PFSK-1 (cell line): ENCODE data around the gene ATP2A2.

ENCODE experiments used
- FOXP2 ChIP-seq: optimal IDR thresholded peaks from 2 replicates; pipeline ENCODE3; 2011; ENCODE audit warnings: borderline replicate concordance, control low read depth, inconsistent platforms; ENCODE audit not compliant: insufficient read depth; ENCODE audit errors: extremely low read length, extremely low read depth
- POLR2AphosphoS5 ChIP-seq: IDR thresholded peaks from 2 replicates; pipeline ENCODE4 v1.6.1; 2012; ENCODE audit warnings: low read depth, mild to moderate bottlenecking, control low read depth, low read length, moderate library complexity
- SIN3A ChIP-seq: IDR thresholded peaks from 2 replicates; pipeline ENCODE4 v1.6.1; 2012; ENCODE audit warnings: mild to moderate bottlenecking, low read length, moderate library complexity, borderline replicate concordance; ENCODE audit not compliant: insufficient read depth
- TAF1 ChIP-seq: IDR thresholded peaks from 2 replicates; pipeline ENCODE4 v1.6.1; 2012; ENCODE audit warnings: low read length, control low read depth, borderline replicate concordance; ENCODE audit not compliant: insufficient read depth
- TF ChIP-seq, protein P1 (sequence below), 2 experiments: IDR thresholded peaks; 2 replicates each; pipeline versions ENCODE4 v1.6.1 to v1.8.0; 2011 to 2012; ENCODE audit warnings: low read depth in 2 of 2, low read length in 2 of 2, control low read depth in 1 of 2, inconsistent platforms in 1 of 2, mild to moderate bottlenecking in 1 of 2, moderate library complexity in 1 of 2; ENCODE audit not compliant: insufficient read depth in 1 of 2

Gene ATP2A2

DNA sequence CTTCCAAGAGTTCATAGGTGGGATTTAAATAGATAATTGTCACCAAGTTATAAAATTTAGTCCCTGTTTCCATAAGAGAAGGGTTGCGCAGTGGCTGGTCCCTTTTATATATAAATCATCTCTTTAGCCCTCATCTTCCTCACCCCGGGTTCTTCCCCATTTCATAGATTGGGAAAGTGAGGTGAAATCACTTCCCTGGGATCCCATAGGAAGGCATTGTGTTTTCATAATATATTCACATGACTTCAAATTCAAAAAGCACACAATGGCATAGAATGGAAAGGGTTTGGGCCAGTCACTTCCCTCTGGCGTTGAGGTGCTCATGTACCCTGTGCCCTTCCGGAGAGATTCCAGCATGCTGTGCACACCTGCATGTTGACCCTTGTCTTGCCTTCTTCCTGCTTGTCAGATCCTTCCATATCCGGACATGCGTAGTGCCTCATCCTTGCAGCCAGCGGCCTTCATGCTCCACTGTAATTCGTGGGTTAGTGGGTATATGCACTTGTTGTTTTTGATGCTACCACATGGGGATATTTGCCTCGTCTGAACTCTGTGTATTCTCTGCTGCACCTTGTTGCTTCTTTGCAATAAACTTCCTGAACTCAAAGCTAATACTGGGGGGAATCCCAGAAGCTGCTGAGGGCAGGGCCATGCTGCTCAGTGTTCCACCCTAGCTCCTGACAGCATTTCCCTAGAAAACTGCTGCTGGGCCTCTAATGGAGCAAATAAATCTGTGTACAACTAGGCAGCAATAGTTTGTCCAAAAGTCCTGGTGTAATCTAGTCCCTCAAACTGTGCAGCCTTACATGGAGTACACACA lies 62.9 kb downstream of the ATP2A2 start:
- no peak for TF ChIP-seq FOXP2
- no peak for TF ChIP-seq TAF1
- TF ChIP-seq, protein P1, sequence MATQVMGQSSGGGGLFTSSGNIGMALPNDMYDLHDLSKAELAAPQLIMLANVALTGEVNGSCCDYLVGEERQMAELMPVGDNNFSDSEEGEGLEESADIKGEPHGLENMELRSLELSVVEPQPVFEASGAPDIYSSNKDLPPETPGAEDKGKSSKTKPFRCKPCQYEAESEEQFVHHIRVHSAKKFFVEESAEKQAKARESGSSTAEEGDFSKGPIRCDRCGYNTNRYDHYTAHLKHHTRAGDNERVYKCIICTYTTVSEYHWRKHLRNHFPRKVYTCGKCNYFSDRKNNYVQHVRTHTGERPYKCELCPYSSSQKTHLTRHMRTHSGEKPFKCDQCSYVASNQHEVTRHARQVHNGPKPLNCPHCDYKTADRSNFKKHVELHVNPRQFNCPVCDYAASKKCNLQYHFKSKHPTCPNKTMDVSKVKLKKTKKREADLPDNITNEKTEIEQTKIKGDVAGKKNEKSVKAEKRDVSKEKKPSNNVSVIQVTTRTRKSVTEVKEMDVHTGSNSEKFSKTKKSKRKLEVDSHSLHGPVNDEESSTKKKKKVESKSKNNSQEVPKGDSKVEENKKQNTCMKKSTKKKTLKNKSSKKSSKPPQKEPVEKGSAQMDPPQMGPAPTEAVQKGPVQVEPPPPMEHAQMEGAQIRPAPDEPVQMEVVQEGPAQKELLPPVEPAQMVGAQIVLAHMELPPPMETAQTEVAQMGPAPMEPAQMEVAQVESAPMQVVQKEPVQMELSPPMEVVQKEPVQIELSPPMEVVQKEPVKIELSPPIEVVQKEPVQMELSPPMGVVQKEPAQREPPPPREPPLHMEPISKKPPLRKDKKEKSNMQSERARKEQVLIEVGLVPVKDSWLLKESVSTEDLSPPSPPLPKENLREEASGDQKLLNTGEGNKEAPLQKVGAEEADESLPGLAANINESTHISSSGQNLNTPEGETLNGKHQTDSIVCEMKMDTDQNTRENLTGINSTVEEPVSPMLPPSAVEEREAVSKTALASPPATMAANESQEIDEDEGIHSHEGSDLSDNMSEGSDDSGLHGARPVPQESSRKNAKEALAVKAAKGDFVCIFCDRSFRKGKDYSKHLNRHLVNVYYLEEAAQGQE (IDR thresholded peaks at IDR 0.05; ENCODE audit: insufficient read depth in 1 of 2, low read depth in 2 of 2, low read length in 2 of 2), result no peak
- no peak for TF ChIP-seq POLR2AphosphoS5
- TF ChIP-seq SIN3A, result no peak

DNA sequence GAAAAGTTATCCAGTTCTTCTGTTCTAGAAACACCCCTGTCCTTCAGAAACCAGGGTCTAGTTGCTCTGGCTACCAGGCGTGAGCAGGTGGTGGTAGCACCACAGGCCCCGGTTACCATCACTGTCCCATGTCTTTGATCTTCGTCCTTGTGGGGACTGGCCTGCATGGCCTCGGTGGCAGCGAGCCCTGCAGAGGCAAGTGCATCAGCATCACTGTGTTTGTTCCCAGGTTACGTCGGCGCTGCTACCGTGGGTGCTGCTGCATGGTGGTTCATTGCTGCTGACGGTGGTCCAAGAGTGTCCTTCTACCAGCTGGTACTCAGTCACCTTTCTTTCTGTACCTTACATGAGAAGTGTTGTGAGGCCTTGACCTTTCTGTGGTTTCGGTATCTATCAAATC lies 63.6 kb downstream of the ATP2A2 start:
- TF ChIP-seq FOXP2 (no peak), POLR2AphosphoS5 (no peak), TAF1 (no peak), SIN3A (no peak)
- TF ChIP-seq, protein P1 (IDR thresholded peaks at IDR 0.05; ENCODE audit: insufficient read depth in 1 of 2, low read depth in 2 of 2, low read length in 2 of 2), result no peak

DNA sequence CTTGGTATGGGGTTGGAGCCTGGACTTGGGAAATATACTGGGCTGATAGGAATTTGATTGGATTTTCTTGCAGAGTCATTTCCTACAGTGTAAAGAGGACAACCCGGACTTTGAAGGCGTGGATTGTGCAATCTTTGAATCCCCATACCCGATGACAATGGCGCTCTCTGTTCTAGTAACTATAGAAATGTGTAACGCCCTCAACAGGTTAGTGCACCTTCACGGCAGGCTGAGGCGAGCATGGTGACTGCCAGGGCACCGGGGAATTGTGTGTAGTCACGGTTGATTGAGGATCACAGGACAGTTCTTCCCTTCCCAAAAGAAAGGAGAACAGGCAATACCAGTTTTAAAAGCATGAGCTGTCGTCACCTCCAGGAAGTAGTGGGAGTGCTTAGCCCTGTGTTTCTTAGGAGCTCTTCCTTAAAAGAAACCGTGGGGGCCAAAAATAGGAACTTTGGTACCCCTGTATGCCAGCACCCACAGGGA lies 64.2 kb downstream of the ATP2A2 start:
- TF ChIP-seq POLR2AphosphoS5 (no peak), FOXP2 (no peak), TAF1 (no peak), SIN3A (no peak)
- TF ChIP-seq, protein P1 (IDR thresholded peaks at IDR 0.05; ENCODE audit: insufficient read depth in 1 of 2, low read depth in 2 of 2, low read length in 2 of 2), result no peak

DNA sequence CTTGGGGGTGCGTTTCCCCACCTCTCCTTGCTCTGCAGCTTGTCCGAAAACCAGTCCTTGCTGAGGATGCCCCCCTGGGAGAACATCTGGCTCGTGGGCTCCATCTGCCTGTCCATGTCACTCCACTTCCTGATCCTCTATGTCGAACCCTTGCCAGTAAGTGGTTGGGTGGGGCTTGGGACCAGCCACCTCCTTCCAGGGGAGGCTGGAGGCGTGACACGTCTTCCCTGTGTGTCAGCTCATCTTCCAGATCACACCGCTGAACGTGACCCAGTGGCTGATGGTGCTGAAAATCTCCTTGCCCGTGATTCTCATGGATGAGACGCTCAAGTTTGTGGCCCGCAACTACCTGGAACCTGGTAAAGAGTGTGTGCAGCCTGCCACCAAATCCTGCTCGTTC lies 64.9 kb downstream of the ATP2A2 start:
- TF ChIP-seq TAF1 (no peak), FOXP2 (no peak)

DNA sequence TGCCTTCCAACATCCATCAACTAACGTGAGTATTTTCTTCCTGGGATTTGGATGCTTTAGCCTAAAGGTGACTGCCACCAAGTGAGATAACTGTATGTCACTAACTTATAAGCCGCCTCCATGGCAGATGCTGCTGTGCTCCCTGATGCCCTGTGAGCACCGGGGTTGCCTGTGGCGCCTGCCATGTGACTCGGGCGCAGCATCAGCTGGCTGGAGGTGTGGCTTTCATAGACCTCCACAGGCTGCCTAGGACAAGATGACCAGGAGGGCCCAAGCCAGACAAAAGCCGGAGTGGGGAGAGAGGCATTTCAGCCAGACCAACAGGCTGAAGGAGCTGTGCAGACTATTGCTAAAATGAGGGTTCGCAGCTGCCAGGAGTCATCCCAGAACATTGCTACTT lies 66.7 kb downstream of the ATP2A2 start:
- TF ChIP-seq FOXP2 (no peak), TAF1 (no peak), POLR2AphosphoS5 (no peak), SIN3A (no peak)
- TF ChIP-seq, protein P1 (IDR thresholded peaks at IDR 0.05; ENCODE audit: insufficient read depth in 1 of 2, low read depth in 2 of 2, low read length in 2 of 2), result no peak
